K562 (cell line): ENCODE measurements around the gene IDNK. TPM values are rescaled to one million over a fixed set of nuclear protein-coding genes. Genes with fewer than 3 reads are reported as not detected.
"Not testable (repeated sequence)": the region's sequence is repeated elsewhere in the genome, so short reads cannot be mapped to it uniquely, and the experiment has no call there.

Experiments
- ATAC-seq: fragments of 200-7000 bp; cut with Tn5 transposase; 3 replicates; pipeline ENCODE4 v1.9.1; 2020; ENCODE audit warnings: moderate library complexity
- BruUV-seq: library from RNA; stranded (reverse); fragments of 400-500 nt; replicated peaks from 2 replicates; lab custom pipeline; 2021; lab: Mats Ljungman, UMichigan
- CTCF ChIA-PET: fragments of 300-600 bp; formaldehyde crosslinking; extraction: SDS; loops from one replicate; lab custom pipeline; 2021; ENCODE audit warnings: low intra/inter-chr PET ratio; lab: Yijun Ruan, JAX
- POLR2A ChIA-PET: fragments of 300-600, 350-650 bp; sonication (Branson Sonifier 250); formaldehyde crosslinking; extraction: SDS; loops from one replicate; lab custom pipeline; 2021; ENCODE audit warnings: antibody characterized with exemption, inconsistent platforms; lab: Yijun Ruan, JAX
- DNase-seq, 4 experiments: peaks; one replicate each; pipeline versions ENCODE4 v3.0.0 to v3.0.0-alpha.2; 2011 to 2018; ENCODE audit warnings: low spot score in 3 of 4, mixed read lengths in 3 of 4; ENCODE audit errors: extremely low read depth in 1 of 4
- FAIRE-seq: peaks from 2 replicates; lab custom pipeline; 2011; peaks lifted over from hg19 to GRCh38; lab: Jason Lieb, UNC
- H2AFZ ChIP-seq: 2 replicates; pipeline ENCODE4 v1.6.0; 2011; ENCODE audit warnings: low read depth, low read length, control low read depth, inconsistent platforms
- H3K27ac ChIP-seq: fragments of 200-600 bp; 3 replicates; pipeline ENCODE4 v1.8.0; 2011; ENCODE audit warnings: low read depth, mild to moderate bottlenecking, control low read depth, inconsistent platforms, low read length, moderate library complexity, mixed read lengths; ENCODE audit errors: extremely low read depth
- H3K27me3 ChIP-seq, 2 experiments: fragments of 300-600 bp in 1 of 2; 2 replicates in 1 of 2; 3 replicates in 1 of 2; pipeline versions ENCODE4 v1.6.0 to v1.8.0; 2011; ENCODE audit warnings: inconsistent platforms in 2 of 2, low read length in 2 of 2, mild to moderate bottlenecking in 1 of 2, mixed read lengths in 1 of 2, moderate library complexity in 1 of 2; ENCODE audit not compliant: control insufficient read depth in 2 of 2, insufficient read depth in 2 of 2
- H3K36me3 ChIP-seq: fragments of 300-600 bp; 3 replicates; pipeline ENCODE4 v1.8.0; 2011; ENCODE audit warnings: mild to moderate bottlenecking, low read length, inconsistent platforms; ENCODE audit not compliant: control insufficient read depth, insufficient read depth
- H3K4me1 ChIP-seq, 2 experiments: fragments of 200-600 bp in 1 of 2; replicated peaks in 1 of 2; 2 replicates in 1 of 2; 3 replicates in 1 of 2; pipeline versions ENCODE4 v1.5.1 to v1.8.0; 2011; ENCODE audit warnings: inconsistent platforms in 2 of 2, low read length in 2 of 2, mild to moderate bottlenecking in 1 of 2, mixed read lengths in 1 of 2, moderate library complexity in 1 of 2; ENCODE audit not compliant: control insufficient read depth in 2 of 2, insufficient read depth in 2 of 2
- H3K4me2 ChIP-seq: 2 replicates; pipeline ENCODE4 v1.6.1; 2011; ENCODE audit warnings: low read length, control low read depth, inconsistent platforms, mixed read lengths; ENCODE audit not compliant: insufficient read depth
- H3K4me3 ChIP-seq: fragments of 200-600 bp; sonication (generic), shearing (Covaris generic); 2 replicates; pipeline ENCODE4 v1.5.1; 2016; ENCODE audit warnings: control low read depth, inconsistent platforms
- H3K79me2 ChIP-seq: fragments of 200-600 bp; 3 replicates; pipeline ENCODE4 v1.8.0; 2011; ENCODE audit warnings: low read length, inconsistent platforms; ENCODE audit not compliant: control insufficient read depth, insufficient read depth
- H3K9ac ChIP-seq, 2 experiments: 2 replicates each; pipeline versions ENCODE4 v1.6.0 to v1.6.1; 2011; ENCODE audit warnings: low read depth in 2 of 2, low read length in 2 of 2, control low read depth in 1 of 2, inconsistent platforms in 1 of 2, mild to moderate bottlenecking in 1 of 2, mixed read lengths in 1 of 2; ENCODE audit not compliant: insufficient read depth in 1 of 2
- H3K9me1 ChIP-seq: one replicate; pipeline ENCODE4 v1.6.0; 2011; ENCODE audit warnings: inconsistent platforms, mild to moderate bottlenecking, low read length, moderate library complexity; ENCODE audit not compliant: control insufficient read depth, insufficient read depth
- H3K9me3 ChIP-seq: replicated peaks from 2 replicates; pipeline ENCODE4 v1.5.1; 2011; ENCODE audit warnings: low read depth, low read length, inconsistent platforms; ENCODE audit not compliant: control insufficient read depth, insufficient read depth
- H4K20me1 ChIP-seq: replicated peaks from 2 replicates; pipeline ENCODE4 v1.6.1; 2011; ENCODE audit warnings: low read length, inconsistent platforms, mixed read lengths; ENCODE audit not compliant: control insufficient read depth, insufficient read depth
- BDP1 ChIP-seq: IDR thresholded peaks from 3 replicates; pipeline ENCODE4 v1.6.1; 2011; ENCODE audit not compliant: insufficient read length, insufficient read depth
- CBX3 ChIP-seq, 2 experiments: IDR thresholded peaks; 1 replicate in 1 of 2; 2 replicates in 1 of 2; pipeline ENCODE4 v1.6.1; 2012; ENCODE audit warnings: inconsistent platforms in 2 of 2, low read length in 2 of 2, borderline replicate concordance in 1 of 2, control low read depth in 1 of 2
- ILK ChIP-seq: fragments of 450-650 bp; IDR thresholded peaks from 2 replicates; pipeline ENCODE4 v1.6.1; 2016; ENCODE audit warnings: missing genetic modification characterization, low read depth, mild to moderate bottlenecking, missing compliant biosample characterization, moderate library complexity, borderline replicate concordance
- KDM1A ChIP-seq, 2 experiments: fragments of 450-650 bp; IDR thresholded peaks; 2 replicates each; pipeline ENCODE4 v1.6.1; 2016; ENCODE audit warnings: mild to moderate bottlenecking in 2 of 2
- KLF1 ChIP-seq: fragments of 450-650 bp; IDR thresholded peaks from 2 replicates; pipeline ENCODE4 v1.6.1; 2016; ENCODE audit warnings: missing genetic modification characterization, missing compliant biosample characterization
- MIER1 ChIP-seq: fragments of 450-650 bp; IDR thresholded peaks from 2 replicates; pipeline ENCODE4 v1.6.1; 2016; ENCODE audit warnings: antibody characterized with exemption, mild to moderate bottlenecking, low read depth
- ZFP30 ChIP-seq: fragments of 250-450 bp; sonication (Bioruptor Pico); IDR thresholded peaks from 2 replicates; pipeline ENCODE4 v1.8.0; 2022; ENCODE audit warnings: moderate library complexity, mild to moderate bottlenecking, inconsistent platforms, borderline replicate concordance
- ZKSCAN8 ChIP-seq: fragments of 200-800 bp; sonication (Bioruptor generic); IDR thresholded peaks from 2 replicates; pipeline ENCODE4 v1.6.1; 2016; ENCODE audit warnings: missing genetic modification characterization, missing compliant biosample characterization
- ZNF146 ChIP-seq: IDR thresholded peaks from one replicate; pipeline ENCODE4 v1.6.1; 2018; ENCODE audit warnings: missing compliant biosample characterization; ENCODE audit not compliant: unreplicated experiment
- ZNF41 ChIP-seq: fragments of 250-450 bp; sonication (Bioruptor Pico); conservative IDR thresholded peaks from 2 replicates; pipeline ENCODE4 v1.4.0; 2020; ENCODE audit warnings: mild to moderate bottlenecking
- ZNF444 ChIP-seq: fragments of 250-450 bp; sonication (Bioruptor Pico); IDR thresholded peaks from 2 replicates; pipeline ENCODE4 v1.4.0; 2020; ENCODE audit warnings: mild to moderate bottlenecking, moderate library complexity
- WGBS: fragments of 100-300 bp; shearing (Covaris generic); methylation state at CpG from one replicate; pipeline ENCODE4 v1.1.6; 2016; ENCODE audit warnings: low coverage, mixed read lengths; ENCODE audit not compliant: insufficient coverage; ENCODE audit errors: missing lambda C conversion rate; 5-methylcytosine and 5-hydroxymethylcytosine counted together
- in situ Hi-C: fragments of 300-500 bp; cut with MboI; formaldehyde crosslinking; loops from 4 replicates; pipeline ENCODE4 v1.15.0; 2018; ENCODE audit warnings: inconsistent platforms, mixed read lengths
- intact Hi-C: fragments of 100-400 bp; cut with micrococcal nuclease; formaldehyde crosslinking; loops from 2 replicates; pipeline ENCODE4 v1.14.2; 2022
- polyA plus RNA-seq, 8 experiments: library from polyadenylated mRNA; depleted of rRNA in 4 of 8; stranded (reverse) in 5 of 8; unstranded in 3 of 8; fragments of >200 nt; fragmentation: Nextera tagmentation in 2 of 8; fragmentation: Illumina TruSeq in 1 of 8; extraction: Ambion mirVana in 2 of 8; extraction: Trizol in 1 of 8; gene quantifications; 2 replicates each; pipeline versions ENCODE4 v1.2.1 to v1.2.3, GENCODE V29; 2011 to 2014; ENCODE audit warnings: inconsistent platforms in 1 of 8, missing spikeins in 1 of 8
- total RNA-seq, 7 experiments: library from RNA; depleted of rRNA in 6 of 7; stranded (reverse); fragments of >200 nt in 6 of 7; fragmentation: Illumina TruSeq in 2 of 7; extraction: Trizol in 2 of 7; gene quantifications; 2 replicates each; pipeline versions ENCODE4 v1.2.1 to v1.2.3, GENCODE V29; 2011 to 2021; ENCODE audit warnings: low replicate concordance in 1 of 7
- TF ChIP-seq, protein P1 (sequence below), 3 experiments: fragments of 200-800 bp in 1 of 3; sonication (Bioruptor generic) in 1 of 3; sonication (generic) in 1 of 3; formaldehyde crosslinking in 1 of 3; IDR thresholded peaks; 2 replicates each; pipeline versions ENCODE4 v1.6.1 to v1.8.0; 2016 to 2022; ENCODE audit warnings: mild to moderate bottlenecking in 2 of 3, missing compliant biosample characterization in 2 of 3, missing genetic modification characterization in 2 of 3, missing genetic modification reagents in 1 of 3
- TF ChIP-seq, protein P2 (sequence below): fragments of 450-650 bp; conservative IDR thresholded peaks from 2 replicates; pipeline ENCODE4 v1.6.1; 2016; ENCODE audit warnings: missing genetic modification characterization, low read depth, mild to moderate bottlenecking, missing compliant biosample characterization, moderate library complexity

The IDNK gene
- total and polyA plus RNA-seq, 9 of the 15 experiments (the other 6 are each of a cell fraction or from before 2014, with no cell fraction given), result 0.41 to 1.1 (median 0.55) TPM

DNA sequence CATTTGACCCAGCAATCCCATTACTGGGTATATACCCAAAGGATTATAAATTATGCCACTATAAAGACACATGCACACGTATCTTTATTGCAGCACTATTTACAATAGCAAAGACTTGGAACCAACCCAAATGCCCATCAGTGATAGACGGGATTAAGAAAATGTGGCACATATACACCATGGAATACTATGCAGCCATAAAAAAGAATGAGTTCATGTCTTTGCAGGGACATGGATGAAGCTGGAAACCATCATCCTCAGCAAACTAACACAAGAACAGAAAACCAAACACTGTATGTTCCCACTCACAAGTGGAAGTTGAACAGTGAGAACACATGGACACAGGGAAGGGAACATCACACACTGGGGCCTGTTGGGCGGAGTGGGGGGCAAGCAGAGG, 9.6 kb upstream of the IDNK start:
- H2AFZ ChIP-seq, H3K36me3 ChIP-seq, H3K4me3 ChIP-seq, H3K9me1 ChIP-seq, POLR2A ChIA-PET, H3K27me3 ChIP-seq, H3K27ac ChIP-seq, H3K4me1 ChIP-seq, DNase-seq, H3K4me2 ChIP-seq, ATAC-seq, H3K9ac ChIP-seq, BruUV-seq, CTCF ChIA-PET, H3K9me3 ChIP-seq, H4K20me1 ChIP-seq, H3K79me2 ChIP-seq, FAIRE-seq: not testable (repeated sequence)
- intact Hi-C loops (loop anchor here (5.0 kb wide), 1 partner anchor 39 kb away; no protein-coding TSS in a partner anchor), in situ Hi-C loops (loop anchor here (25.0 kb wide), 1 partner anchor 299 kb away; the partner anchor contains the start of gene KIF27)
- peak; percentile 30 for TF ChIP-seq ZNF146
- WGBS, result 60% methylated on average over 3 of the region's 3 CpGs

DNA sequence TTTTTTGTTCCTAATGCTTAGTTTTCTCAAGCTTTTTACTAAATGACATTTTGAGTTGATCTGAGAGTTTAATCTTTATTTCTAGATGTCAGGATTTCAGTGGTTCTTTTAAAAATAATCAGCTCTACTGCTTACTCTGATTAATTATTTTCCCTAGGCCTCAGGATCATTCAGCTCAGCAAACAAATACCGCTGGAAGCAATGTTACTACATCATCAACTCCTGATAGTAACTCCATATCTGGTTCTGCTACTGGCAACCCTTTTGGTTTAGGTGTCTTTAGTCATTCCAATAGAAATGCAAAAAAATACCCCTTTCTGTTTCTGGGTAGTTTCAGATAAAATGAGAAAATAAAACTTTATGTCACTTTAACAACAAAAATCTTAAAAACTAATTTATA, 5.6 kb upstream of the IDNK start:
- in situ Hi-C loops (loop anchor here (25.0 kb wide), 1 partner anchor 295 kb away; the partner anchor contains the start of gene KIF27), intact Hi-C loops (no loop called here)
- Histone ChIP-seq H3K9me3 (no peaks in the 10 kb centered on the region), H3K4me2 (no peak overlapping the region), H3K36me3 (no peaks in the 10 kb centered on the region), H3K4me3 (no peak overlapping the region), H3K27me3 (no peaks in the 10 kb centered on the region), H3K9me1 (no peaks in the 10 kb centered on the region), H3K9ac (no peak overlapping the region), H4K20me1 (no peaks in the 10 kb centered on the region), H3K4me1 (no peaks in the 10 kb centered on the region; a peak in 1 of 5 replicates), H2AFZ (no peak overlapping the region), H3K79me2 (no peaks in the 10 kb centered on the region), H3K27ac (no peak overlapping the region)
- 0% methylated on average over 1 of the region's 1 CpG for WGBS
- CTCF ChIA-PET, result no interaction called here
- no peak for ATAC-seq
- no peak for DNase-seq
- POLR2A ChIA-PET, result interaction anchor here (0.6 kb wide), 1 partner anchor 14 kb away, joined by 3 read pairs; no protein-coding TSS in a partner anchor
- FAIRE-seq, result no peak
- BruUV-seq, result no TSS peak
- TF ChIP-seq KLF1 (tag), result no peak
- TF ChIP-seq ZFP30 (CRISPR knock-in tag), result no peak
- TF ChIP-seq ILK (tag), result no peak
- TF ChIP-seq, protein P1, sequence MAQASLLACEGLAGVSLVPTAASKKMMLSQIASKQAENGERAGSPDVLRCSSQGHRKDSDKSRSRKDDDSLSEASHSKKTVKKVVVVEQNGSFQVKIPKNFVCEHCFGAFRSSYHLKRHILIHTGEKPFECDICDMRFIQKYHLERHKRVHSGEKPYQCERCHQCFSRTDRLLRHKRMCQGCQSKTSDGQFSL (CRISPR knock-in tag; IDR thresholded peaks at IDR 0.05), result no peak
- TF ChIP-seq, protein P1 (tag; IDR thresholded peaks at IDR 0.05), result no peak
- TF ChIP-seq, protein P2, sequence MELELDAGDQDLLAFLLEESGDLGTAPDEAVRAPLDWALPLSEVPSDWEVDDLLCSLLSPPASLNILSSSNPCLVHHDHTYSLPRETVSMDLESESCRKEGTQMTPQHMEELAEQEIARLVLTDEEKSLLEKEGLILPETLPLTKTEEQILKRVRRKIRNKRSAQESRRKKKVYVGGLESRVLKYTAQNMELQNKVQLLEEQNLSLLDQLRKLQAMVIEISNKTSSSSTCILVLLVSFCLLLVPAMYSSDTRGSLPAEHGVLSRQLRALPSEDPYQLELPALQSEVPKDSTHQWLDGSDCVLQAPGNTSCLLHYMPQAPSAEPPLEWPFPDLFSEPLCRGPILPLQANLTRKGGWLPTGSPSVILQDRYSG (tag), result no peak
- TF ChIP-seq ZNF41, result no peak
- no peak for TF ChIP-seq BDP1
- TF ChIP-seq CBX3 (IDR thresholded peaks at IDR 0.05; ENCODE audit: borderline replicate concordance in 1 of 2, low read length in 2 of 2), result no peak
- no peak for TF ChIP-seq ZNF444 (CRISPR knock-in tag)
- no peak for TF ChIP-seq ZKSCAN8
- no peak for TF ChIP-seq MIER1
- TF ChIP-seq KDM1A (IDR thresholded peaks at IDR 0.05), result no peak
